Spinal cord (tissue), 10 donors: ENCODE data around the gene ACOT2. TPM values are rescaled to one million over a fixed set of nuclear protein-coding genes. Genes with fewer than 3 reads are reported as not detected.
"Not testable (repeated sequence)": the region's sequence is repeated elsewhere in the genome, so short reads cannot be mapped to it uniquely, and the experiment has no call there.

Experiments used
- DNase-seq, 6 donors: peaks; one replicate each; pipeline versions ENCODE4 v3.0.0 to v3.0.0-alpha.2; 2013 to 2015; ENCODE audit warnings: low spot score in 6 of 6, low read depth in 4 of 6
- H3K27ac ChIP-seq: one replicate; pipeline ENCODE4 v1.5.1; 2013; ENCODE audit warnings: low read depth, low read length, control low read depth
- H3K27me3 ChIP-seq: one replicate; pipeline ENCODE4 v1.6.1; 2013; ENCODE audit warnings: low read length; ENCODE audit not compliant: control insufficient read depth, insufficient read depth
- H3K36me3 ChIP-seq: one replicate; pipeline ENCODE4 v1.6.1; 2013; ENCODE audit warnings: low read length; ENCODE audit not compliant: control insufficient read depth, insufficient read depth
- H3K4me1 ChIP-seq: one replicate; pipeline ENCODE4 v1.6.1; 2013; ENCODE audit warnings: low read length; ENCODE audit not compliant: control insufficient read depth, insufficient read depth
- H3K4me3 ChIP-seq: one replicate; pipeline ENCODE4 v1.5.1; 2013; ENCODE audit warnings: low read depth, low read length, control low read depth
- H3K9me3 ChIP-seq: one replicate; pipeline ENCODE4 v1.6.1; 2013; ENCODE audit warnings: low read length; ENCODE audit not compliant: control insufficient read depth, insufficient read depth
- WGBS: methylation state at CpG from one replicate; pipeline ENCODE4 v1.1.5; 2013; ENCODE audit warnings: missing lambda C conversion rate; ENCODE audit not compliant: insufficient coverage; 5-methylcytosine and 5-hydroxymethylcytosine counted together
- polyA plus RNA-seq, 2 donors: library from polyadenylated mRNA; unstranded; fragments of 120-200 nt; gene quantifications; one replicate each; pipeline ENCODE4 v1.2.1, GENCODE V29; 2013; ENCODE audit not compliant: insufficient read length in 2 of 2
- total RNA-seq, 2 donors: library from RNA; depleted of rRNA in 1 of 2; stranded (reverse); fragments of 120-200 nt in 1 of 2; fragments of >200 nt in 1 of 2; gene quantifications; one replicate each; pipeline versions ENCODE4 v1.2.3 to v1.2.4, GENCODE V29; 2013 to 2014
- donor health status: healthy.

ACOT2 gene
- total and polyA plus RNA-seq, 4 donors, result 29.7 to 41.6 (median 38.0) TPM

GRCh38 chr14:73566935-73567334 lies 2.1 kb upstream of the ACOT2 start:
- not testable (repeated sequence) for DNase-seq, H3K27me3 ChIP-seq, H3K27ac ChIP-seq, H3K36me3 ChIP-seq, H3K9me3 ChIP-seq, H3K4me3 ChIP-seq
- H3K4me1 ChIP-seq, result peaks cover 29% of the 10 kb centered on the region
- 100% methylated on average over 3 of the region's 6 CpGs for WGBS

- WGBS, result 94% methylated on average over 6 of the region's 7 CpGs
- H3K4me3 ChIP-seq, result no peak overlapping the region
- H3K4me1 ChIP-seq, result peaks cover 29% of the 10 kb centered on the region
- no peak for DNase-seq
- no peaks in the 10 kb centered on the region for H3K27me3 ChIP-seq
- H3K27ac ChIP-seq, result no peak overlapping the region
- H3K36me3 ChIP-seq, result peaks cover 7% of the 10 kb centered on the region
- peaks cover 2% of the 10 kb centered on the region for H3K9me3 ChIP-seq
Observed at GRCh38 chr14:73567358-73567757, 1.7 kb upstream of the ACOT2 start.

- Histone ChIP-seq H3K27ac (peak overlapping the region; percentile 88), H3K4me1 (peaks cover 29% of the 10 kb centered on the region)
- DNase-seq, result peak in 2 of 6 donors; percentile 16 to 19
Observed at GRCh38 chr14:73567951-73568885, 795 bp upstream of the ACOT2 start.

DNA sequence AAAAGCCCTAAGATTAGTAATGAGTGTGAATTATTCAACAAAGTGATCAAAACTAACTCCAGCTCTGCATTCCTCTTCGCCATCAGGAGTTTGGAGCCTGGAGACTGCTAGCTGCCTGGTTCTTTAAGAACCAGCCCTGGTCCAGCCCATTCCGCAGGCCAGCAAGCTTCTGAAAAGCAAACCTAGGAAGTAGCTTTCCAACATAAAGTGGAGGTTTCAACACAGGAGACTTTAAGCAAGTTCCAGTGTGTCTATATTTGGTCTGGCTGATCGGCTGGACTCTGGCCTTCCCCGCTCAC lies 178 bp upstream of the ACOT2 start:
- Histone ChIP-seq H3K4me1 (peaks cover 29% of the 10 kb centered on the region), H3K4me3 (peak overlapping the region; percentile 62), H3K27ac (peak overlapping the region; percentile 88)
- DNase-seq, H3K36me3 ChIP-seq, H3K9me3 ChIP-seq, H3K27me3 ChIP-seq: not testable (repeated sequence)
- WGBS, result 0% methylated on average over 3 of the region's 4 CpGs

More at GRCh38 chr14:73567951-73568885, 795 bp upstream of the ACOT2 start:
- Histone ChIP-seq H3K27me3 (no peaks in the 10 kb centered on the region), H3K9me3 (peaks cover 2% of the 10 kb centered on the region), H3K36me3 (peaks cover 7% of the 10 kb centered on the region), H3K4me3 (peak overlapping the region; percentile 62)
- 97% methylated on average over 4 of the region's 16 CpGs for WGBS

- H3K4me1 ChIP-seq, result peaks cover 29% of the 10 kb centered on the region
- DNase-seq, result peak in 2 of 6 donors; percentile 9 to 21
Observed at GRCh38 chr14:73570913-73571312, 1.9 kb downstream of the ACOT2 start.

DNA sequence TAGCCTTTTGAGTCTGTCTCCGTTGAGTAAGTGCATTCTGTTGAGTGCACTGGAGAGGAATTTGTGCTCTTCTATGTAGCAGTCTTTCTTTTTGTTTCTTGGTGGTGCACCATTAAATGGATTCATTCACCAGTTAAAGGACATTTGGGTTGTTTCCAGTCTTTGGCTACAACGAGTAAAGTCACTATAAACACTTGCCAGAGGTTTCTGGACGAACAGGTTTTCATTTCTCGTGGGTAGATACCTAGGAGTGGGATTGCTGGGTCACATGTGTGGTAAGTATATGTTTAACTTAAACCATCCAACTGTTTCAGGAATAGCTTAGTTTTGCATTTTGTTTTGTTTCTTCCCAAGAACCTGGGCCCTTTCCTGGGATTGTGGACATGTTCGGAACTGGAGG lies 4.0 kb downstream of the ACOT2 start:
- not testable (repeated sequence) for H3K9me3 ChIP-seq, H3K27ac ChIP-seq, DNase-seq, H3K36me3 ChIP-seq, H3K27me3 ChIP-seq, H3K4me3 ChIP-seq
- peaks cover 16% of the 10 kb centered on the region for H3K4me1 ChIP-seq
- 40% methylated on average over 1 of the region's 5 CpGs for WGBS

More at GRCh38 chr14:73570913-73571312, 1.9 kb downstream of the ACOT2 start:
- not testable (repeated sequence) for H3K27me3 ChIP-seq, H3K4me3 ChIP-seq, H3K27ac ChIP-seq, H3K9me3 ChIP-seq
- 49% methylated on average over 6 of the region's 8 CpGs for WGBS
- H3K36me3 ChIP-seq, result peaks cover 12% of the 10 kb centered on the region

- H3K4me3 ChIP-seq, DNase-seq, H3K27me3 ChIP-seq, H3K9me3 ChIP-seq, H3K27ac ChIP-seq: not testable (repeated sequence)
- Histone ChIP-seq H3K36me3 (peaks cover 14% of the 10 kb centered on the region), H3K4me1 (peaks cover 11% of the 10 kb centered on the region)
- WGBS, result 100% methylated on average over 1 of the region's 4 CpGs
Observed at GRCh38 chr14:73573740-73574139, 4.7 kb downstream of the ACOT2 start.

GRCh38 chr14:73574251-73574650 lies 5.2 kb downstream of the ACOT2 start:
- H3K27ac ChIP-seq, H3K4me3 ChIP-seq, H3K27me3 ChIP-seq, DNase-seq, H3K9me3 ChIP-seq: not testable (repeated sequence)
- 100% methylated on average over 2 of the region's 7 CpGs for WGBS
- Histone ChIP-seq H3K36me3 (peaks cover 19% of the 10 kb centered on the region), H3K4me1 (peaks cover 11% of the 10 kb centered on the region)

- peaks cover 27% of the 10 kb centered on the region for H3K36me3 ChIP-seq
- no peaks in the 10 kb centered on the region for H3K9me3 ChIP-seq
- no peaks in the 10 kb centered on the region for H3K27me3 ChIP-seq
- no peak overlapping the region for H3K27ac ChIP-seq
- DNase-seq, result no peak
- no peak overlapping the region for H3K4me3 ChIP-seq
- no peaks in the 10 kb centered on the region for H3K4me1 ChIP-seq
- WGBS, result 100% methylated on average over 2 of the region's 3 CpGs
Observed at GRCh38 chr14:73576391-73576790, 7.4 kb downstream of the ACOT2 start.

DNA sequence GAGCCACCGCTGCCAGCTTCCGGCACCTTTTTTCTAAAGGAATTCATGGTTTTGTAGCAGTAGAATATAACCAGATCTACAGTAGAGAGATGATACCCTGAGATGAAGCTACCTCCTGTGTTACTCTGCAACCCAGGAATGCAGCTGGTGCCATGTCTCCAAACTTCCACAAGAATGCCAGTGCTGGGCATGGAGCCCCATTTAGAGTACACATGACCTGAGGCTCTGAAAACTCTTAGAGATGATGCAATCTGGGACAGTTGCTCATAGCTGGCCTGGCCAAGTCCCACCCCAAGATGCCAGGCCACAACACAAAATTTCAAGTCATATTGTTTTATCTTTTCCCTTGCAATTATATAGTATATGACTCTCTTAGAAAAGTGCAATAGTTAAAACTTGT lies 8.2 kb downstream of the ACOT2 start:
- peaks cover 27% of the 10 kb centered on the region for H3K36me3 ChIP-seq
- H3K4me3 ChIP-seq, H3K9me3 ChIP-seq, H3K27me3 ChIP-seq, DNase-seq, H3K4me1 ChIP-seq, H3K27ac ChIP-seq: not testable (repeated sequence)
- WGBS, result no CpG with 5 or more reads among the region's 2 CpGs
